Left renal cortex interstitium (tissue), 4 donors: Measurements from ENCODE around the gene MOBP. TPM values are rescaled to one million over a fixed set of nuclear protein-coding genes. Genes with fewer than 3 reads are reported as not detected.
"Not testable (repeated sequence)": the region's sequence is repeated elsewhere in the genome, so short reads cannot be mapped to it uniquely, and the experiment has no call there.

ENCODE experiments used
- DNase-seq, 4 donors: peaks; one replicate each; pipeline ENCODE4 v3.0.0-alpha.2; 2013; ENCODE audit warnings: low read depth in 4 of 4, low spot score in 2 of 4, missing footprints in 1 of 4
- polyA plus RNA-seq, 4 donors: library from polyadenylated mRNA; unstranded; fragments of 120-200 nt; gene quantifications; one replicate each; pipeline ENCODE4 v1.2.1, GENCODE V29; 2013; ENCODE audit not compliant: insufficient read length in 4 of 4

Gene MOBP
- under 1 TPM in 3 of 4 donors, not detected in 1; 0.17 to 0.96 (median 0.20) TPM for polyA plus RNA-seq

GRCh38 chr3:39467394-39468107 lies at the start of gene MOBP:
Gene MOBP, plus strand, starts transcription at chr3:39467680. Its CDS starts 34,390 bp downstream, at chr3:39502070.
- no peak for DNase-seq

DNA sequence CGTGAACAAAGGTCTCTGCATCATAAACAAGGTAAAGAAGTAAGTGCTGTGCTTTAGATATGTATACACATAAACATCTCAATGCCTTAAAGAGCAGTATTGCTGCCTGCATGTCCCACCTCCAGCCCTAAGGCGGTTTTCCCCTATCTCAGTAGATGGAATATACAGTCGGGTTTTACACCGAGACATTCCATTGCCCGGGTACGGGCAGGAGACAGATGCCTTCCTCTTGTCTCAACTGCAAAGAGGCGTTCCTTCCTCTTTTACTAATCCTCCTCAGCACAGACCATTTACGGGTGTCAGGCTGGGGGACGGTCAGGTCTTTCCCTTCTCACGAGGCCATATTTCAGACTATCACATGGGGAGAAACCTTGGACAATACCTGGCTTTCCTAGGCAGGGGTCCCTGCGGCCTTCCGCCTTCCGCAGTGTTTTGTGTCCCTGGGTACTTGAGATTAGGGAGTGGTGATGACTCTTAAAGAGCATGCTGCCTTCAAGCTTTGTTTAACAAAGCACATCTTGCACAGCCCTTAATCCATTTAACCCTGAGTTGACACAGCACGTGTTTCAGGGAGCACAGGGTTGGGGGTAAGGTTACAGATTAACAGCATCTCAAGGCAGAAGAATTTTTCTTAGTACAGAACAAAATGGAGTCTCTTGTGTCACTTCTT lies 48.8 kb upstream of the MOBP start:
- DNase-seq, result not testable (repeated sequence)

DNA sequence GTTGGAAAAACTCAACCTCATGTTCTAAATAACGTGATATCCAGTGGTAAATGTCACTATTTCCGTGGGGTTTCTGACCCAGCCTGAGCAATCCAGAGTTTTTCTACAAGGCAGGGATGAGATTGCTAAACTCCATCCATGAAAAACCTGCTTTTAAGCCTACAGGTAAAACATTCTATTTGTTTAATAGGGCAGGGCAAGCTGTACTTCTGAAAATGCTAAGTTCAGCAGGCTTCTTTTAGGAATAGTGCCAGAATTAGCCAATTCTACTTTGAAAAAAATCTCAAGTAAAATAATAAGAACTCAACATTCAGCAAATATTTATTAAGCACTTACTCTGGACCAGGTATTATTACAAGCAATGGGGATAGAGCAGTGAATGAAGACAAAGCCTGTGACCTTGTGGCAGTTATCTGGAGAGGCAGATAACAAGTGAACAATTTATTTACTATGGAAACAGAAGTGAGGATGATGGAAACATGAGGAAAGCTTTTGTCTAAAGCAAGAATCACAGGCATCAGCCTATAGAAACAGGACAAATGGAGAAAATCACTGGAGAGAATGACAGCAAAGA lies 47.7 kb upstream of the MOBP start:
- DNase-seq, result no peak

DNA sequence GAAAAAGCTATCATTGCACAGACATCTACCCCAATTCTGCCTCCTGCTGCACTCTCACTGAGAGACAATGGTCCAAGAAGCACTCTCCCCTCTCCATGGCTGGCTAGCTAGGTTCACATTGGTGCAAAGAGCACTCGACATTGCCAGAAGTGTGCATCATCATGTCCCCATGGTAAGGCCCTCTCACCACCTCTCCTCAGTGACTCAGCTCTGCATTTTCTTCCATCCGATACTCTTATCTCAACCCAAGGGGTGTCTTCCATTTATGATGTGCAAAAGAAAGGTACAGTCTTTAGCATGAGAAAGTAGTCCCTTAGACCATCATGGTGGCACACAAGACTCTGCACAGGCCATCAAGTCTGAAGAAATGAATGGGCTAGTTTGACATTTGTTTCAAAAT lies 46.9 kb upstream of the MOBP start:
- DNase-seq, result no peak

- DNase-seq, result no peak
These were observed 44.0 kb upstream of the MOBP start for GRCh38 chr3:39423436-39423970.

- DNase-seq, result no peak
These were observed 41.2 kb upstream of the MOBP start for GRCh38 chr3:39426312-39426711.

GRCh38 chr3:39427506-39427905 lies 40.0 kb upstream of the MOBP start:
- DNase-seq, result no peak

DNA sequence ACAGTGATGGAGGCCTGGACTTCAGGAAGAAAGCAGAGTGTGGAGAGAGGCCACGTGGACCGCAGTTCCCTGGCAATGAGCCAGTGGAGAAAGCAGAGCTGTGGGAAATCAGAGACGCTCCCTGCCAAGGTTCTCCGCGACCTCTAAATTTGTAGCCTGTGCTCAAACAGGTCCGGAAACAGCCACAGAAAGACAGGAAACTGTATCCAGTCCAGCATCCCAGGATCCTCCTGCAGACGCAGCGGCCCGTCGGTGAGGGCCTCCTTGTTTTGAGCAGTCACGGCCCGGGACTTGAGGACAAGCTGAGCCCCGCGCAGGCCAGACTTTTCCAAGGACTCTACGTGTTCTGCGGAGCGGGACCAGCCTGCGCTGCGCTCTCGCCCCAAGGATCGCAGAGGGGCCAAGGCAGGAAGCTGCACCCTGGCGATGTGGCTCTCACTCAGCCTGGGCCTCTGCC lies 38.7 kb upstream of the MOBP start:
- DNase-seq, result no peak

DNA sequence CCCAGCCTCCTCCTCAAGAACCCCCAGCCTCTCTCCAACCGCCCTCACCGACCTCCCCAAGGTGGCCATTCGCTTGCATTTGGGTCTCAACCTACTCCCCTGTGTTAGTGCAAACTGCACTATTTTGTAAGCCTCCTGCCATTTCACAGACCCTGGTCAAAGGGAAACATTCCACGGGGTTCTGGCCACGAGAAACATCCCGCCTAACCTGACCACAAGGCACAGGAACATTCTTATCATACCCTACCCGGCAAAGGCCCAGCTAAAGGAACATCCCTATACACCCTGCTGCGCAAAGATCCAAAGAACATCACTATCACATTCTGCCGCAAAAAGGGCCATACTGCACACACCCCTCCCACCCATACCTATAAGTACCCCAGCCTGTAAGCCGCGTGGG lies 38.0 kb upstream of the MOBP start:
- DNase-seq, result no peak

DNA sequence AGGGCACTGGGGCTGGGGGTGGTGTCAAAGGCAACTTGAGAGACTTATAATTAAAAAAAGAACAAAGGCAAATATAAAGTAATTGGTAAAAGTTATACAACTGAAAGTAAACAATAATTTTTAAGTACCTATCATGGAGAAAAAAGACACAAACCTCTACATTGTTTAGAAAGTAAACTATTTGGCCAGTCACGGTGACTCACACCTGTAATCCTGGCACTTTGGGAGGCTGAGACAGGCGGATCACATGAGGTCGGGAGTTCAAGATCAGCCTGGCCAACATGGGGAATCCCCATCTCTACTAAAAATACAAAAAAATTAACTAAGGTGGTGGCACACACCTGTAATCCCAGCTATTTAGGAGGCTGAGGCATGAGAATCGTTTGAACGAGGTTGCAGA lies 35.1 kb upstream of the MOBP start:
- DNase-seq, result no peak

DNA sequence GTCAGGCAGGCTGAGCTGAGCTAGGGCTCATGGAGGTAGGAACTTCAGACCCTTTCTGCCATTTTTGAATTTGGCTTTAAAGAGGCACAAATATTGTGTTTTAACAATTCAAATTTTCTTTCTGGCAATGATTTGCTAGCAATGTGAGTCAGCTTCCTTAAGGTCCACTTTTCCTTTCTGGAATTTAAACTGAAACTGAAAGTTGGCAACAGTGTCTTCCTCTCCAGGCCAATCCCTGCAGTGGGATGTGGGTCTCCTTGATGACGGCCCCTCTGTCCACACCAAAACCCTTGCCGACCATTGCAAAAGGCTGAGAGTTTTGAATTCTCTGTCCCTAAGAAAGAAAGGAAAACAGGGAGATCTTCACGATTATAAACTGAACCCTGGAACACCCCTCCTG lies 33.8 kb upstream of the MOBP start:
- no peak for DNase-seq

DNA sequence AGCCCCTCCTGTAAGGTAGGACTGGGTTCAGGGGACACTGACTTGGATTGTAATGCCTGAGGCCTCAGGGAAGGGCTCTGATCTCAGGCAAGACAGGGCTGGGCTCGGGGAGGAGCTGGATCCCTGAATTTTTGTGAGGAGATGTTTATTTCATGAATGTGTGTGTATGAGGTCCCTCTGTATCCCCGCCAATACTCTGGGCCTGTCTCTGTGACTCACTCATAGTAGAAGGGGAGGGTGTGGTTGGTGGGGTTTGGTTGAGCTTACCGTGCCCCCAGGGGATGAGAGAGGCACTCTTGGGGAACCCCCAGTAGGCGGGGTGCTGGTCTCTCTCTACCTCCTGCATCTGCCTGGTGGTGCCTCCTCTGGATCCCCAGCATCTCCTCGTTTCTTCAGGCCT lies 32.9 kb upstream of the MOBP start:
- DNase-seq, result no peak

DNA sequence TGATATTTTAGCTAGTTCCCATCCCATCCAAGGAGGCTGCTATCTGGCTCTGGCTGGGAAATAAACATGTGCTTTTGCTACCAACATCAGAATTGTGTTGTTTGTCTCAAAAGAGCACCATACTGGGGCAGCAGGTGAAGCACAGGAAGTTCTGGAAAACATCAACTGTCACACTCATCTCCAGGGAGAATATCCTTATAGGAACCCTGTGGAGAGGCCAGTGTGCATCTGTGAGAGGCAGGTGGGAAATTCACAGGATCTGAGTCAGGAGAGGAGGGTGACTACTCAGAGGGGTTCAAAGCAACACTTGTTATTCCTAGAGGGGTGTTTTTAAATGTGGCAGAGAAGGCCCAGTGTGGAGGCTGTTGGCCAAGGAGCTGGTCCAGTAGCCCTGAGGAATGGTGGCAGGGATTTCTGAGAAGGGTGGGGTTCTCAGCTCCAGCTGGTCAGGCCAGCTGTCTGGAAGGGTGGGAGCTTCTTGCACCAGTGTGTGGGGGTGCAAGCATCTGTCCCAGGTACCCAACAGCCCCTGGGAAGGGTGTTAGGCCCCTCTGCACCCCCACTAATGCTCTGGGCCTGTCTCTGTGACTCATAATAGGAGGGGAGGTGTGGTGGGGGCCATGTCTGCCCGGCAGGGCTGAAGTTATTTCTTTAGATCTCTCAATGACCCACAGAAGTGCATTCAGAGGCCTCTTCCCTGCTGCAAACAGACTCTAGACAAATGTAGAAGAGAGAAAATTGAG lies 32.3 kb upstream of the MOBP start:
- DNase-seq, result no peak

GRCh38 chr3:39438880-39439279 lies 28.6 kb upstream of the MOBP start:
- no peak for DNase-seq

DNA sequence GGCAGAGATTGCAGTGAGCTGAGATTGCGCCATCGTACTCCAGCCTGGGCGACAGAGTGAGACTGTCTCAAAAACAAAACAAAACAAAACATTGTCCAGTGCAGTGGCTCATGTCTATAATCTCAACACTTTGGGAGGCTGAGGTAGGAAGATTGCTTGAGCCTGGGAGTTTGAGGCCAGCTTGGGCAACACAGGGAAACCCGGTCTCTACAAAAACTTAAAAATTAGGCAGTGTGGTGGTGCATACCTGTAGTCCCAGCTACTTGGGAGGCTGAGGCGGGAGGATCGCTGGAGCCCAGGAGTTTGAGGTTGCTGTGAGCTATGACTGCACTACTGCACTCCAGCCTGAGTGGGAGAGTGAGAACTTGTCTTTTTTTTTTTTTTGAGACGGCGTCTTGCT lies 27.2 kb upstream of the MOBP start:
- no peak for DNase-seq

DNA sequence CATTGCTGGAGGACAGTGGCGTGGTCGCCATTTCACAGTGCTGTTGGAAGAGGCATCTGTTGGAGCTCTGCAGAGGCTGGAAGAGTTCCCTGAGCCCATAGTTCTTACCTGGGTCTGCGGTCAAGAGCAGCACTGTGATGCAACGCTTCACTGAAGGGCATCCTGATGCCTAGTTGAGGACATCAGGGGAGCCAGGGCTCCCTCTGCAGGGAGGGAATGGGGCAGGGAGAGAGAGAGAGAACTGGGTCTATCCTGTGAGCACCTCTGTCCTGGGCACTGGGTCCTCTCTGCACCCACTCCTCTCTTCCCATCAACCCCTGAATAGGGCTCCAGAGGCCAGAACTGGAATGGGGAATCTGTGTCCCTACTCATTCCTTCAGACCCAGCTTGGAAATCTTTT lies 23.9 kb upstream of the MOBP start:
- DNase-seq, result no peak

GRCh38 chr3:39445927-39446326 lies 21.6 kb upstream of the MOBP start:
- no peak for DNase-seq

DNA sequence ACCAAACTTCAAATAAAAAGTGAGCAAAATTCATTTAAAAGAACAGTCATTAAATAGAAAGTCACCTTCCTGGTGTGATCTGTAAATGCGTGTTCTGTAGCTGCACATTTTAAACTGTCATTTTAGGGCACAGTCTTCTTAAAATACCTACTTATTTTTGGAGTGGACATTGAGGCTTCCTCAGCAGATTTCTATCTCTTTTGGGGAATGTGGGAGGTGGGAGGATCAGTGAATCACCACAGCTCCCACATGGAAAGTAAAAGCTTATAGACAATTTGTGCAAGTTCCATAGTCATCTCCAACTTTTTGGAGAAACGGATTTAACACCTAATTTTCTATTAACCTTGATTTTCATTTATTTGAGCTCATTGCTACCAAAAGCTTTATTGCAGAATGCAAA lies 21.0 kb upstream of the MOBP start:
- no peak for DNase-seq

- DNase-seq, result peak; percentile 68 to 88 (median 77)
These were observed 19.6 kb upstream of the MOBP start for GRCh38 chr3:39447637-39448483.
